Thymus (tissue), 11 donors: Measurements from ENCODE around the gene LECT2. TPM values are rescaled to one million over a fixed set of nuclear protein-coding genes. Genes with fewer than 3 reads are reported as not detected.

ENCODE experiments used
- DNase-seq, 9 donors: peaks; one replicate each; pipeline ENCODE4 v3.0.0-alpha.2; 2013; ENCODE audit warnings: low spot score in 9 of 9, low read depth in 6 of 9, missing footprints in 1 of 9
- H3K27ac ChIP-seq, 2 donors: one replicate each; pipeline ENCODE4 v1.5.1; 2013; ENCODE audit warnings: control low read depth in 1 of 2, low read depth in 1 of 2, low read length in 1 of 2, mild to moderate bottlenecking in 1 of 2, moderate library complexity in 1 of 2
- H3K27me3 ChIP-seq, 2 donors: one replicate each; pipeline ENCODE4 v1.5.1; 2013; ENCODE audit warnings: low read length in 1 of 2; ENCODE audit not compliant: control insufficient read depth in 2 of 2, insufficient read depth in 1 of 2
- H3K36me3 ChIP-seq, 2 donors: one replicate each; pipeline ENCODE4 v1.5.1; 2013; ENCODE audit warnings: low read length in 1 of 2, mild to moderate bottlenecking in 1 of 2, moderate library complexity in 1 of 2; ENCODE audit not compliant: control insufficient read depth in 2 of 2, insufficient read depth in 2 of 2
- H3K4me1 ChIP-seq, 2 donors: one replicate each; pipeline ENCODE4 v1.5.1; 2013; ENCODE audit warnings: low read length in 2 of 2; ENCODE audit not compliant: control insufficient read depth in 2 of 2, insufficient read depth in 2 of 2
- H3K4me3 ChIP-seq, 2 donors: one replicate each; pipeline ENCODE4 v1.5.1; 2013; ENCODE audit warnings: low read length in 2 of 2, control low read depth in 1 of 2, mild to moderate bottlenecking in 1 of 2
- H3K9me3 ChIP-seq, 2 donors: one replicate each; pipeline ENCODE4 v1.5.1; 2013; ENCODE audit warnings: low read length in 1 of 2, mild to moderate bottlenecking in 1 of 2; ENCODE audit not compliant: control insufficient read depth in 2 of 2, insufficient read depth in 1 of 2
- WGBS: extraction: QIAGEN DNeasy Blood & Tissue Kit; methylation state at CpG from one replicate; pipeline ENCODE4 v1.1.7; 2013; 5-methylcytosine and 5-hydroxymethylcytosine counted together
- polyA plus RNA-seq: library from polyadenylated mRNA; stranded (reverse); fragments of 200-250 nt; gene quantifications from one replicate; pipeline ENCODE4 v1.2.3, GENCODE V29; 2013
- total RNA-seq: library from RNA; stranded (reverse); fragments of 120-200 nt; gene quantifications from one replicate; pipeline ENCODE4 v1.2.4, GENCODE V29; 2013
- donor health status: healthy.

Gene LECT2
- total and polyA plus RNA-seq, 2 donors = not detected

DNA sequence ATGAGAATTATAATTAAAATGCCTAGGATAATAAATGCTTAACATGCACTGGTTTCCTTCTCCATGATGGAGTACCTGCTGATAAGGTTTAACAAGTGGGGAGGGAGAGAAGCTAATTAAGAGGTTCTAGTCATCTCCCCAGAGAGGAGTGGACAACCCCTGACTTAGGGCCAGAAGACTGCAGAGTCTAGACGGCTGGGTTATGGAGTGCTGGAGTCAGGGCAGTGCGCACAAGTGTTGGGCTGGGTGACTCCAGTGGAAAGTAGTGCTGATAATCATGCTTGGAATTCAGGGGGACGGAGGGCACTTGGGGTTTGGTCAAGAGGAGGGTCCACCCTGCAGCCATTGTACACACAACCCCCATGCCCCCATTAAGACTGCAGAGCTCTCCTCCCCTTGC, 41.2 kb upstream of the LECT2 start:
- Histone ChIP-seq H3K27me3 (peaks cover 0 to 1% of the 10 kb centered on the region in 2 donors), H3K9me3 (no peaks in the 10 kb centered on the region), H3K4me3 (no peak overlapping the region), H3K27ac (no peak overlapping the region), H3K4me1 (no peaks in the 10 kb centered on the region), H3K36me3 (no peaks in the 10 kb centered on the region)
- DNase-seq = no peak
- WGBS = 96% methylated on average over 3 of the region's 3 CpGs

DNA sequence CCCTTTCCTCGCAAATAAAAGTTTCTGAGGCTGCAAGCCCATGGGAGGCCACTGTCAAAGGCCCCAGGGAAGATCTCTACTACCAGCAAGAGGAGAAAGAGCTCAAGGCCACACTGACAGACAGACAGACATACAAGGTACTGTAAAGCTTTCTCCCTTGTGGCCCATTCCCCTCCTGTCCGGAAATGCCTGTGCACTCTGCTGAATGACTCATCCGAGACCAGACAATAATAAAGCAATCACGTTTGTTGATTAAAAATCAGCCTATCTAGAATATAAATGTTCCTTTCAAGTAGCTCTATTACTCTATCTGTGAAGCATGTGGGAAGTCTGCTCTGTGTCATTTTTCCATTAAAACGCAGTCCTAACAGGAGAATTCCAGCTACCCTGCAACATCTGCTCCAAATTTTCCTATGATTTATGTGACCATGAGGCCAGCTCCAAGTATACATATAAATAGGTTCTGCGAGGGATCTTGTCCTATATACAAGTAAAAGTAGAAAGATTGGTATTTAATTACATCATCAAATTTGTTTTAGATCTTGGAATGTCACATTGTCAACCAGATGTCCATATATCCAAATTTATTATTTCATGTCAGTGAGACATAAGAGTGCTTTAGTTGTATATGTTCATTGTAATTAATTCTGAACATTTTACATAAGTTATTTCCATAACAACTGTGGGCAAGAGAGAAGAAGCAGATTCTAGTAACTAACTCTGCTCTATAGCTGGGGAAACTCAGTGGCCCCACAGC, 39.3 kb upstream of the LECT2 start:
- H3K27ac ChIP-seq = no peak overlapping the region
- H3K9me3 ChIP-seq = no peaks in the 10 kb centered on the region

DNA sequence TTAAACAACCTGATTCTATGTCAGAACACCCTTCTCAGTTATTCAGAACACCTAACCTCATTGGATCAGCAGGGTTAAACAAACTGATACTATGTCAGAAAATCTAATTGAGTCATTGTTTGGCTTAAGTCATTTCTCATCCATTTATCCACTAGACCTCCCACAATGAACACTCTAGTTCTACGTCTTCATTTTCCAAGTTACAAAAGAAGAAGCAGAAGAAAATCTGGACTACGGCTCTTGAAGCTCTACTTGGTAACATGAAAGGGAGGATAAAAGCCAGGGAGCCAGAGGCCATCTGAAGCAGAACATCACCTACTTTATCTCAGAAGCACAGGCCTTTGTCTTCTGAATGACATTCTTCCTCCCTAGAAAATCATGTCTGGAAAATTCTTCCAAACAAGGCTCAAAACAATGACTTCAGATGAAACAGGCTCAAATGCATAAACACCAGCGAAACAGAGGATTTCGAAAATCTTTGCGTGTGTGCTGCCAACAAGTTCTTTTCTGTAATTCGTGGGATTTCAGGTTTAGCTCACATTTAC, 38.6 kb upstream of the LECT2 start:
- Histone ChIP-seq H3K27ac (no peak overlapping the region), H3K4me3 (no peak overlapping the region), H3K36me3 (no peaks in the 10 kb centered on the region), H3K9me3 (no peaks in the 10 kb centered on the region), H3K4me1 (no peaks in the 10 kb centered on the region), H3K27me3 (peaks cover 0 to 8% of the 10 kb centered on the region in 2 donors)
- 86% methylated on average over 6 of the region's 6 CpGs for WGBS
- DNase-seq = no peak

More for the DNA sequence above, 39.3 kb upstream of the LECT2 start:
- no peak for DNase-seq
- WGBS = 94% methylated on average over 6 of the region's 6 CpGs
- Histone ChIP-seq H3K4me1 (no peaks in the 10 kb centered on the region), H3K4me3 (no peak overlapping the region), H3K27me3 (peaks cover 0 to 8% of the 10 kb centered on the region in 2 donors), H3K36me3 (no peaks in the 10 kb centered on the region)

DNA sequence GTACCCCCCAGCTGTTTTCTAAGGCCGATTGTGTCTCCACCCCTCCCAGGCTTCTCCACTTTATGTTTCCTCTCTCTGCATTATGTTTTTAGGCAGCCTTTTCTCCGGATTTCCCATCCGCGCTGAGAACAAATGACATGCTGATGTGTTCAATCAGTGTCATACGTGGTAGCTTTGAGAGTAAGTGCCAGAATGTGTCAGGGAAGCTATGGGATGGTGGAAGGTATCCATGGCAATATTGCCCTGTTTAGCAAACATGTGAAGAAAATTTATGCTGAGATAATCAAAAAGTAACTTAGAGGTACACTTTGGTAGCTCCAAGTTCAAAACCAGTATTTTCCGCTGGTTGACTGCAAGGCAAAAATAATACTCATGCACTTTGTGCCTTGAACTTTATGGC, 36.6 kb upstream of the LECT2 start:
- DNase-seq = no peak
- Histone ChIP-seq H3K36me3 (no peaks in the 10 kb centered on the region), H3K9me3 (no peaks in the 10 kb centered on the region), H3K27ac (no peak overlapping the region), H3K27me3 (peaks cover 0 to 8% of the 10 kb centered on the region in 2 donors), H3K4me1 (no peaks in the 10 kb centered on the region), H3K4me3 (no peak overlapping the region)
- WGBS = 89% methylated on average over 6 of the region's 6 CpGs

DNA sequence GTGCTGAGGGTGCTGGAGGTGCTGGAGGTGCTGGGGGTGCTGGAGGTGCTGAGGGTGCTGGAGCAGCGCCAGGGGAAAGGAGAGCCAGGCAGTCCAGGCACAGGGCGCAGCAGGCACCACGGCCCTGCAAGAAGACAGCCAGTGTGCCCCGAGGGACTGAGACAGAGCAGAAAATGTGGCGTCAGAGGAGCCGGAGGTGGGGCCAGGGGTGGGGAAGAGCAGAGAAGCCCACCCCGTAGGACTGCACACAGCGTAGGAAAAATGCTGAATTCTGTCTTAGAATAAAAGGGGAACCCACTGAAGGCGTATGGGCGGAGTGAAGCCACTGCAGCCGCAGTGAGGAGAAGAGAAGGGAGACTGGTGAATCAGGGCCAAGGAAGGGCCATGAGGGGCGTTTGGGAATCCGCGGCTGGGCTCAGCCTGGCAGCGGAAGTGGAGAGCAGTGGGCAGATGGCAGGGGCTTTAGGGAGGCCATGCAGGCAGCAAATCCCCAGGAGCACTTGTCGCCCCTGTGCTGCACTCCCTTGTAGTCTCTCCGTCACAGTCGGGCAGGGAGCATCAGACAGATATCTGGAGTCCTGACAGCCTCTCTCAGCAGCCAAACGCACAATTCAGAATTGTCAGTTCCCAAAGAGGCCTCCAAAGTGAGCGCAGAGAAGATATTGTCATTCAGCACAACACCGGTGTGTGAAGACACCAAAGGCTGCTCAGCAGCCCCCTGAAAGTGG, 35.9 kb upstream of the LECT2 start:
- DNase-seq = no peak
- no peak overlapping the region for H3K4me3 ChIP-seq
- H3K27ac ChIP-seq = no peak overlapping the region
- 82% methylated on average over 21 of the region's 21 CpGs for WGBS
- H3K36me3 ChIP-seq = no peaks in the 10 kb centered on the region
- H3K27me3 ChIP-seq = peaks cover 0 to 8% of the 10 kb centered on the region in 2 donors
- H3K9me3 ChIP-seq = no peaks in the 10 kb centered on the region
- H3K4me1 ChIP-seq = no peaks in the 10 kb centered on the region

DNA sequence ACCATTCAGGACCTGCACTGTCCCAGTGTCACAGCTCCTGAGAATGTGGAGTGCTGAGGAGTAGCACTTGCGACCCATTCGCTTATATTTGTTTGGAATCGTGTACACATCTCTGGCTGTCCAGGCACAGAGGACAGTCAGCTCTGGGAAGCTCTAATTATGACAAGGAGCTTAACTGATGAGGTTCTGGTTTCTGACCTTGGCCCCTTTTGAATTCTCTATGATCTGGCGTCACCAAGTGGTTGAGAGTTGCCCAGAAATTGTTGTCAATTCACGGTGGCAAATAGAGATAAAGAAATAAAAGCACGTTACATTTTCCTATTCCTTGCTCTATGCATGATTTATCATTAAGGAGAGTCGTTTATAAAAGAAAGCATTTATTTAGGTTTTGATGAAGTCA, 34.9 kb upstream of the LECT2 start:
- Histone ChIP-seq H3K36me3 (no peaks in the 10 kb centered on the region), H3K4me3 (no peak overlapping the region), H3K9me3 (no peaks in the 10 kb centered on the region), H3K4me1 (no peaks in the 10 kb centered on the region), H3K27me3 (peaks cover 0 to 8% of the 10 kb centered on the region in 2 donors), H3K27ac (no peak overlapping the region)
- WGBS = 95% methylated on average over 7 of the region's 7 CpGs
- no peak for DNase-seq

DNA sequence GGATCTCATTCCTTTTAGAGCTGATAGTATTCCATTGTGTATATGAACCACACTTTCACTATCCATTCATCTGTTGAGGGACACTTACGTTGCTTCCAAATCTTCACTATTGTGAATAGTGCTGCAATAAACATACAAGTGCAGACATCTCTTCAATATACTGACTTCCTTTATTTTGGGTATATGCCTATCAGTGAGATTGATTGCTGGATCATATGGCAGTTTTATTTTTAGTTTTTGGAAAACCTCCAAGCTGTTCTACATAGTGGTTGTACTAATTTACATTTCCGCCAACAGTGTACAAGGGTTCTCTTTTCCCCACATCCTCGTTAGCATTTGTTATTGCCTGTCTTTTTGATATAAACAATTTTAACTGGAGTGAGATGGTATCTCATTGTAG, 33.8 kb upstream of the LECT2 start:
- WGBS = 90% methylated on average over 3 of the region's 3 CpGs
- Histone ChIP-seq H3K4me1 (no peaks in the 10 kb centered on the region), H3K27ac (no peak overlapping the region), H3K4me3 (no peak overlapping the region), H3K27me3 (peaks cover 0 to 8% of the 10 kb centered on the region in 2 donors), H3K36me3 (no peaks in the 10 kb centered on the region), H3K9me3 (no peaks in the 10 kb centered on the region)
- no peak for DNase-seq

DNA sequence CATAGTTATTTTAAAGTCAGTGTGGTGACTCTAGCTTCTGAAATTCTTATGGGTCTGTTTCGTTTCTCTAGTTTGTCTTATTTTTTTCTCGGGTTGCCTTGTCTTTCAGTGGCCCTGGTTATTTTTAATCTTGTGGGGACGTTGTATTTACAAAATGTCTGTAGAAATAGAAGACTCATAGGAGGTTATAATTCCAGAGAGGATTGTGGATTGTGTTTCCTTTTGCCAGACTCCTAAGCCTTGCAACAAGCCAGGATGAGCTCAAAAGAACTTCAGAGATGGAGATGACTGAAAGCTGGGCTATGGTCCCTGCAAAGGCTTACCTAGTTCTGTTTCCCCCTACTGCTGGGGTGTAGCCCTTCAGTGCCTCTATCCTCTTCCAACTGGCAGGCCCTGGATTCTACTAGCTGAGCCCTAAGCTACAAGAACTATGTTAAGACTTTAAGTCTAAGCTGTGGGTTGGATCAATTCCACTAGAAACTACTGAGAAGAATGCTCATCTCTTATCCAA, 32.2 kb upstream of the LECT2 start:
- no peak for DNase-seq
- H3K4me1 ChIP-seq = no peaks in the 10 kb centered on the region
- WGBS = 77% methylated on average over 3 of the region's 3 CpGs
- no peaks in the 10 kb centered on the region for H3K36me3 ChIP-seq
- no peak overlapping the region for H3K4me3 ChIP-seq
- H3K9me3 ChIP-seq = no peaks in the 10 kb centered on the region
- H3K27me3 ChIP-seq = peaks cover 0 to 8% of the 10 kb centered on the region in 2 donors
- H3K27ac ChIP-seq = no peak overlapping the region

DNA sequence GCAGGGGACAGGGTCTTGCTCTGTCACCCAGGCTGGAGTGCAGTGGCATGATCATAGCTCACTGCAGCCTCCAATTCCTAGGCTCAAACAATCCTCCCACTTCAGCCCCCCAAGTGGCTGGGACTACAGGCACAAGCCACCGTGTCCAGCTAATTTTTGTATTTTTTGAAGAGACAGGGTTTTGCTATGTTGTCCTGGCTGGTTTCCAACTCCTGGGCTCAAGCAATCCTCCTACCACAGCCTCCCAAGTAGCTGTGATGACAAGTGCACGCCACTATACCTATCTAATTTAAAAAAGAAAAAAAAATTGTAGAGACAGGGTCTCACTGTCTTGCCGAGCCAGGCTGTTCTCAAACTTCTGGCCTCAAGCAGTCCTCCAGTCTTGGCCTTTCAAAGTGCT, 31.6 kb upstream of the LECT2 start:
- no peaks in the 10 kb centered on the region for H3K36me3 ChIP-seq
- H3K27ac ChIP-seq = no peak overlapping the region
- H3K9me3 ChIP-seq = no peaks in the 10 kb centered on the region
- DNase-seq = no peak
- peaks cover 0 to 8% of the 10 kb centered on the region in 2 donors for H3K27me3 ChIP-seq
- H3K4me3 ChIP-seq = no peak overlapping the region
- no peaks in the 10 kb centered on the region for H3K4me1 ChIP-seq
- WGBS = 93% methylated on average over 3 of the region's 3 CpGs
